ENCODE measurements around the gene PAK5. TPM values are rescaled to one million over a fixed set of nuclear protein-coding genes. Genes with fewer than 3 reads are reported as not detected.

Gene PAK5
- total and polyA plus RNA-seq, 12 donors = 0.04 TPM; not detected in 11

- no peak for DNase-seq
- ATAC-seq = no peak
- H3K27me3 ChIP-seq = peaks cover 11 to 72% (median 40%) of the 10 kb centered on the region in 7 donors
- peaks cover 0 to 12% (median 0%) of the 10 kb centered on the region in 11 donors for H3K9me3 ChIP-seq
- WGBS, 2 donors = 78 to 79% methylated on average over 5 of the region's 5 CpGs
- intact Hi-C loops (cut with DNase I) = loop anchor here in 1 of 10 donors (10.0 kb wide), 1 partner anchor 65 kb away; no protein-coding TSS in a partner anchor
- no peak overlapping the region for H3K27ac ChIP-seq
- no peaks in the 10 kb centered on the region for H3K36me3 ChIP-seq
- TF ChIP-seq CTCF (IDR thresholded peaks at IDR 0.05) = no peak
- H3K4me3 ChIP-seq = no peak overlapping the region
- peaks cover 0 to 10% (median 0%) of the 10 kb centered on the region in 9 donors for H3K4me1 ChIP-seq
Observed at GRCh38 chr20:9839626-9840025, 750 bp upstream of the PAK5 start.

GRCh38 chr20:9838035-9838377 is 870 bp downstream of the PAK5 start:
- H3K4me1 ChIP-seq = peaks cover 0 to 10% (median 0%) of the 10 kb centered on the region in 9 donors
- H3K36me3 ChIP-seq = no peaks in the 10 kb centered on the region
- no peak overlapping the region for H3K27ac ChIP-seq
- TF ChIP-seq CTCF (IDR thresholded peaks at IDR 0.05) = no peak
- H3K9me3 ChIP-seq = peaks cover 0 to 12% (median 0%) of the 10 kb centered on the region in 11 donors
- WGBS, 2 donors = 10 to 15% methylated on average over 14 of the region's 14 CpGs
- ATAC-seq (no peak), DNase-seq (no peak)
- H3K4me3 ChIP-seq = no peak overlapping the region
- intact Hi-C loops (cut with DNase I) = loop anchor here in 1 of 10 donors (10.0 kb wide), 1 partner anchor 63 kb away; no protein-coding TSS in a partner anchor
- H3K27me3 ChIP-seq = peaks cover 11 to 72% (median 40%) of the 10 kb centered on the region in 7 donors

GRCh38 chr20:9837634-9838033 is 1.2 kb downstream of the PAK5 start:
- Histone ChIP-seq H3K4me3 (no peak overlapping the region), H3K9me3 (peaks cover 0 to 10% (median 0%) of the 10 kb centered on the region in 11 donors), H3K36me3 (no peaks in the 10 kb centered on the region), H3K27me3 (peaks cover 11 to 72% (median 40%) of the 10 kb centered on the region in 7 donors), H3K27ac (no peak overlapping the region), H3K4me1 (peaks cover 0 to 10% (median 0%) of the 10 kb centered on the region in 9 donors)
- no peak for DNase-seq
- WGBS, 2 donors = 40 to 50% methylated on average over 7 of the region's 7 CpGs
- no peak for ATAC-seq
- intact Hi-C loops (cut with DNase I) = loop anchor here in 1 of 10 donors (10.0 kb wide), 1 partner anchor 63 kb away; no protein-coding TSS in a partner anchor
- TF ChIP-seq CTCF (IDR thresholded peaks at IDR 0.05) = no peak

GRCh38 chr20:9835302-9835701 is 3.6 kb downstream of the PAK5 start:
- H3K4me3 ChIP-seq = no peak overlapping the region
- ATAC-seq = no peak
- no peaks in the 10 kb centered on the region for H3K36me3 ChIP-seq
- H3K9me3 ChIP-seq = no peaks in the 10 kb centered on the region
- peaks cover 11 to 51% (median 37%) of the 10 kb centered on the region in 7 donors for H3K27me3 ChIP-seq
- TF ChIP-seq CTCF (IDR thresholded peaks at IDR 0.05) = no peak
- H3K4me1 ChIP-seq = peaks cover 0 to 10% (median 0%) of the 10 kb centered on the region in 9 donors
- no peak overlapping the region for H3K27ac ChIP-seq
- intact Hi-C loops (cut with DNase I) = loop anchor here in 1 of 10 donors (10.0 kb wide), 1 partner anchor 61 kb away; no protein-coding TSS in a partner anchor
- 58 to 69% methylated on average over 1 of the region's 1 CpG for WGBS, 2 donors
- DNase-seq = no peak
